ENCODE results near the gene FALEC. TPM values are rescaled to one million over a fixed set of nuclear protein-coding genes. Genes with fewer than 3 reads are reported as not detected.

FALEC gene
- total RNA-seq, 1 donor from 2014 or later, result not detected

DNA sequence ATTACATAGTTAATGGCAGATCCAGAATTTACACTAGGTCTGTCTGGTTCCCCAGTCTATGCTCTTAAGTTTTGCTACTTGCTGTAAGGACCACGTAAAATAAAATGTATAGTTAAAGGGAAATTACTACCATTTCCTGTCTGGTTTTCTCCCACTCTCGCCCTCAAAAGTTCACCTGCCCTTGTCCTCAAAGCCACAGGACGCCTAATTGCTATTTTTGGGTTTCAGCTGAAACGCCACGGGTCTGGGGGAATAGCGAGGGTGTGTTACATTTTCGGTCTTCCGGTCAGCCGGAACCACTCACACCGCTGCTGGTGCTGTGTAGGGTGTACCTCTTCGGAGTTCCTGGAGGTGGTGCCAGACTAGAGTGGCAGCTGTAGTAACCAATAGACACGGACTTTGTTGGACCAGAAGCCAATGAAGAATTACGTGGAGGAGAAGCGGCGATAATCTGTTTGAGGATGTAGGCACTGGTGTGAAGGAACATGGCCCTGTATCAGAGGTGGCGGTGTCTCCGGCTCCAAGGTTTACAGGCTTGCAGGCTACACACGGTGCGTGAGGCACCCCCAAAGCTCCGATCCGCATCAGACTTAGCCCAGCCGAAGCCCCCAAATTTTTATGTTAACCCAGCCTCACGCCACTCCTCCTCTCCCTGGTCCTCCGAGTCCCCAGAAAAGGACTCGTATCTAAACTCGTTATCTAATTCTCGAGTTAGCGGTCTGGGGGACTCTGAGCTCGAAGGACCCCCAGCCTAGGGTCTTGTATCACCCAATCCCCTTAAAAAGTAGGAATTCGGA lies 28.4 kb upstream of the FALEC start, which contains the start of gene TARS2:
TSS of gene TARS2 (plus strand) at position 454 of the 797 bp plus-strand sequence. CDS start at position 486, 32 bp downstream.
- Mint-ChIP-seq H3K27me3 (no peaks in the 10 kb centered on the region), H3K4me1 (peaks cover 21% of the 10 kb centered on the region), H3K36me3 (ENCODE audit: low read depth) (peaks cover 26% of the 10 kb centered on the region), H3K9me3 (no peaks in the 10 kb centered on the region), H3K4me3 (peak within 1 kb of the TSS; percentile 87), H3K27ac (peak within 1 kb of the TSS; percentile 97)
- peak; percentile 99 for DNase-seq
- intact Hi-C loops (cut with micrococcal nuclease), result loop anchor here (1.0 to 10.0 kb wide), 7 partner anchors 28 to 518 kb away; partner anchors contain the start of genes APH1A, CERS2, FALEC and MINDY1

DNA sequence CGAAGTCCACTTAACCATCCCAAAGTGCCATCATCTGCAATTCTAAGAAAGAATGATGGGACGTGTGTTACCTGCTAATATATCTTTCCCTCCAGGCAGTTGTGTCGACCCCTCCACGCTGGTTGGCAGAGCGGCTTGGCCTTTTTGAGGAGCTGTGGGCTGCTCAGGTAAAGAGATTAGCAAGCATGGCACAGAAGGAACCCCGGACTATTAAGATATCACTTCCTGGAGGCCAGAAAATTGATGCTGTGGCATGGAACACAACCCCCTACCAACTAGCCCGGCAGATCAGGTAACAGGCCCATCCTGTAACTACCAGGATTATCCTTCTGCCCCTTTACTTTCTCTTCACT lies 27.8 kb upstream of the FALEC start:
- Mint-ChIP-seq H3K27me3 (no peaks in the 10 kb centered on the region), H3K9me3 (no peaks in the 10 kb centered on the region), H3K27ac (peak overlapping the region; percentile 97), H3K36me3 (ENCODE audit: low read depth) (peaks cover 28% of the 10 kb centered on the region), H3K4me1 (peaks cover 21% of the 10 kb centered on the region), H3K4me3 (peak overlapping the region; percentile 87)
- DNase-seq, result peak; percentile 68
- intact Hi-C loops (cut with micrococcal nuclease), result loop anchor here (1.0 to 10.0 kb wide), 7 partner anchors 28 to 517 kb away; partner anchors contain the start of genes APH1A, CERS2, FALEC and MINDY1

DNA sequence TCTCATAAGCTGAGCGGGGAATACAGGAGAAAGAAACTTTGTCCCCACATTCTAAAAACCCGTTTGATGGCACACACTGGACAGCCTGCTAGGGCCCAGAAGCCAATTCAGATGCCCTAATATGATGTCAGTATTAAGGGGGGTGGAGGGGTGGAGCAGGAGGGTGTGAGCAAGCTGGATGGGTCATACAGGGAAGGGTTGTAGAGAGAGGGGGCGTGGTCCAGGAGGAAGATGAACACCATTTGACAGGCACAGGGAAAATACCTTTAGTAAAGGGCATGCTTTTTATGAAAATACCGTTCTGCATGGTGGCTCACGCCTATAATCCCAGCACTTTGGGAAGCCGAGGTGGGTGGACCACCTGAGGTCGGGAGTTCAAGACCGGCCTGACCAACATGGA lies 22.4 kb upstream of the FALEC start:
- no peaks in the 10 kb centered on the region for H3K27me3 Mint-ChIP-seq
- no peak overlapping the region for H3K4me3 Mint-ChIP-seq
- no peak overlapping the region for H3K27ac Mint-ChIP-seq
- no peaks in the 10 kb centered on the region for H3K9me3 Mint-ChIP-seq
- intact Hi-C loops (cut with micrococcal nuclease), result no loop called here
- H3K4me1 Mint-ChIP-seq, result peaks cover 6% of the 10 kb centered on the region
- no peak for DNase-seq
- peaks cover 56% of the 10 kb centered on the region for H3K36me3 Mint-ChIP-seq (ENCODE audit: low read depth)

DNA sequence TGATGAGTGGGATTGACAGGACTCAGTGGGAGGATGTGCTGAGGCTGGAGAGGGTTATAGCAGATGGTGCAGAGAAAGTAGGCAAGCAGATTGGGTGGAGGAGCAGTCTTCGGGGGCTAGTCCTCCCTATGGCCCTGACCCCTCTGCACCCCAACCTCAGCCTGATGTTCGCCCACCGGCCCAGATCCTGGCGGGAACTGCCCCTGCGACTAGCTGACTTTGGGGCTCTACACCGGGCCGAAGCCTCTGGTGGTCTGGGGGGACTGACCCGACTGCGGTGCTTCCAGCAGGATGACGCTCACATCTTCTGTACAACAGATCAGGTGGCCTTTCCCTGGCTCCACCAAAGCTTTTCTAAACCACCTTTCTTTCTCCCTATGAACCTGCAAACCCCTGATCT lies 17.2 kb upstream of the FALEC start:
- no peak for DNase-seq
- no peaks in the 10 kb centered on the region for H3K9me3 Mint-ChIP-seq
- H3K27me3 Mint-ChIP-seq, result no peaks in the 10 kb centered on the region
- peaks cover 49% of the 10 kb centered on the region for H3K36me3 Mint-ChIP-seq (ENCODE audit: low read depth)
- H3K4me1 Mint-ChIP-seq, result no peaks in the 10 kb centered on the region
- no peak overlapping the region for H3K4me3 Mint-ChIP-seq
- intact Hi-C loops (cut with micrococcal nuclease), result no loop called here
- H3K27ac Mint-ChIP-seq, result no peak overlapping the region

DNA sequence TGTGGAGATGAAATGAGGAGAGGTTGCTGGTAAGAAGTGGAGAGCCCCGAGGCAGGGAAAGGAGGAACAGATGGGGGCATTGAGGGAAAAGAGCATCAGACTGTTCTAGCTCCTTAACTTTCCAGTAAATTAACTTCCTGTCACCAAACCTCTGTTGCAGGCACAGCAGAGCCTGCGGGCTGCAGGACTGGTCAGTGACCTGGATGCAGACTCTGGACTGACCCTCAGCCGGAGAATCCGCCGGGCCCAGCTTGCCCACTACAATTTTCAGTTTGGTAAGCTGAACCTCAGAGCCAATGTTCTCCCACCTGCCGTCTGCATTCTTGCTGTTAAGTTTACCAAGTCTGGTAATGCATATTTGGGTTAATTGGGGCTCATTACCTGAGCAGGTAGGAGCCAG lies 10.1 kb upstream of the FALEC start:
- peaks cover 10% of the 10 kb centered on the region for H3K4me1 Mint-ChIP-seq
- no peak overlapping the region for H3K4me3 Mint-ChIP-seq
- intact Hi-C loops (cut with micrococcal nuclease), result no loop called here
- H3K9me3 Mint-ChIP-seq, result no peaks in the 10 kb centered on the region
- H3K36me3 Mint-ChIP-seq (ENCODE audit: low read depth), result peaks cover 42% of the 10 kb centered on the region
- no peaks in the 10 kb centered on the region for H3K27me3 Mint-ChIP-seq
- no peak for DNase-seq
- H3K27ac Mint-ChIP-seq, result peak overlapping the region; percentile 23

DNA sequence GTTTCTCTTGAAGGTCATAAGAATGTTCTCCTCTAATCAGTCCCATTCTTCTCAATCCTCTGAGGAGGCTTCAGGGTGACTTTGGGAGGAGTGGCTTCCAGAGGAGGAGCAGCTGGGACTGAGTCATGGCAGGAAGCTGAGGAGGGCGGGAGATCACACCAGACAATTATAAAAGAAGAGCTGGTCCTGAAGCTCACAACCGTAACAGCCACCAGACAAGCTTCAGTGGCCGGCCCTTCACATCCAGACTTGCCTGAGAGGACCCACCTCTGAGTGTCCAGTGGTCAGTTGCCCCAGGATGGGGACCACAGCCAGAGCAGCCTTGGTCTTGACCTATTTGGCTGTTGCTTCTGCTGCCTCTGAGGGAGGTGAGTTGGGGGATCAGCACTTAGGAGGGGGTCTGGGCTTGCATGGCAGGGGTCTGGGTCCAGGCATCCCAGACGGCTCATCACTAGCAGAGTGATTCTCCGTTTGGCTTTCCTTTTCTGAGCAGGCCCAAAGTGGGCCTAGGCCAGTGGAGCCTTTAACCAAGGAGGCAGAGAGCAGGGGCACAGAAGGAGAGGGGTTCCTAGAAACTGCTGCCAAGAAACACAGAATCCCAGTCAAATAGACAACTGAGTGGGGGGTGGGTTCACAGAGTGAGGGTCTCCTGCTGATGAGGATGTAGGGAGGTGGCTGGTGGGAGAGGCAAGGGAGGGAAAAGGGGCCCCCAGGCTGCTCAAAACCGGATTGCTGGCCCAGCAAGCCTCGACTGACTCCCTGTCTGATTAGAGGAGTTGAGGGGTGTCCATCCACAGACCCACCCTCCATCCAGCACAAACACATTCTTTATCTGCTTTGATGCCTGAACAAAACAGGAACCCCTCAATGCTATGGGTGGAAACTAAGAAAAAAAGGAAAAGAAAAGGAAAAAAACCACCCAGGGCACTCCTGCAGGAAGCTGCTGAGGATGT lies 7.4 kb upstream of the FALEC start, which contains the start of gene ECM1:
TSS of gene ECM1 (plus strand) at position 198 of the 953 bp plus-strand sequence. CDS start at position 299, 101 bp downstream.
- intact Hi-C loops (cut with micrococcal nuclease), result no loop called here
- no peak within 1 kb of the TSS for H3K4me3 Mint-ChIP-seq
- peaks cover 10% of the 10 kb centered on the region for H3K4me1 Mint-ChIP-seq
- peak within 1 kb of the TSS; percentile 68 for H3K27ac Mint-ChIP-seq
- H3K36me3 Mint-ChIP-seq (ENCODE audit: low read depth), result peaks cover 40% of the 10 kb centered on the region
- no peaks in the 10 kb centered on the region for H3K9me3 Mint-ChIP-seq
- no peak for DNase-seq
- H3K27me3 Mint-ChIP-seq, result no peaks in the 10 kb centered on the region

DNA sequence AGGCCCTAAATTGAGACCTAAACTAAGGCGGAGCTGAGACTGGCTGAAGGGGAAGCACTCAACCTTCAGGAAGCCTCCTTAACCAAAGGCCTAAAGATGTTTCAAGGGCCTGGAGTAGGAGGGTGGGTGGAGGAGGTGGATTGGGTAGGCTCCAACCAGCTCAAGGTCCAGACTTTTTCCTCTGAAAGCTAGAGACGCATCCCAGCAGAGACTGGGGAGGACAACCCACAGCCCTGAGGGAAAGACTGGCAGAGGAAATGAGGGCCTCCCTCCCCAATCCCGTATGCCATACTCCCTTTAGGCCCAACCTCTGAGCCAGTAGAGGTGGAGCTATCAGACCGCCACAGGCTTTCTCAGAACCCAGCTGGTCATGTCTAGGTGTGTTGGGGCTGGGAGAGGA lies 6.6 kb upstream of the FALEC start:
- H3K4me1 Mint-ChIP-seq, result peaks cover 10% of the 10 kb centered on the region
- intact Hi-C loops (cut with micrococcal nuclease), result no loop called here

DNA sequence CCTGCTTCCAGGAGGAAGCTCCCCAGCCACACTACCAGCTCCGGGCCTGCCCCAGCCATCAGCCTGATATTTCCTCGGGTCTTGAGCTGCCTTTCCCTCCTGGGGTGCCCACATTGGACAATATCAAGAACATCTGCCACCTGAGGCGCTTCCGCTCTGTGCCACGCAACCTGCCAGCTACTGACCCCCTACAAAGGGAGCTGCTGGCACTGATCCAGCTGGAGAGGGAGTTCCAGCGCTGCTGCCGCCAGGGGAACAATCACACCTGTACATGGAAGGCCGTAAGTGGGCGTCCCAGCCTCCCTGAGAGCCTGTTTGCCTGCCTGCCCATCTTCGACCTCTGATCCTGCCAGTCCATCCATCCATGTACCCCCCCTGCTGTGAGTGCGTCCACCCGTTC lies 4.0 kb upstream of the FALEC start:
- DNase-seq, result no peak

More for the DNA sequence above, 6.6 kb upstream of the FALEC start:
- Mint-ChIP-seq H3K27me3 (no peaks in the 10 kb centered on the region), H3K4me3 (no peak overlapping the region), H3K36me3 (ENCODE audit: low read depth) (peaks cover 36% of the 10 kb centered on the region), H3K9me3 (no peaks in the 10 kb centered on the region), H3K27ac (no peak overlapping the region)
- DNase-seq, result no peak

DNA sequence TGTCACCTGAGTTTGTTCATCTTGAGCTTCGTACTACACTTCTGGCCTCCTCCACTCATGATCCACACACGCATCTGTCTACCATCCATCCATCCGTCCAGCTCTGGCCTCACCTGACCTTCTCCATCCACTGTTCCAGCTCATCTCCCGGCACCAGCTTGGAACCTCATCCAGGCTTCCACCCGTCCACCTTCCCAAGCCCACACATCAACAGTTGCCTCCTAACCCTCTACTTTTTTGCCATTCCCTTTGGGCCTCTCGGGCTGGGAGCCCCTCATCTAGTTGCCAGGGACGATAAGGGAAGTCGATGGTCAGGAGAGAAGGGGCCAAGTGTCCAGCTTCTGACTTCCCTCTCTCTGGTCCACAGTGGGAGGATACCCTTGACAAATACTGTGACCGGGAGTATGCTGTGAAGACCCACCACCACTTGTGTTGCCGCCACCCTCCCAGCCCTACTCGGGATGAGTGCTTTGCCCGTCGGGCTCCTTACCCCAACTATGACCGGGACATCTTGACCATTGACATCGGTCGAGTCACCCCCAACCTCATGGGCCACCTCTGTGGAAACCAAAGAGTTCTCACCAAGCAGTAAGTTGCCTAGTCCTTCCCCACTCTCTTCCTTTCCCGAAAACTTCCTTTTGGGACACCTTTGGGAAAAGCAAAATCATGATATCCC lies 3.4 kb upstream of the FALEC start:
- peaks cover 21% of the 10 kb centered on the region for H3K4me1 Mint-ChIP-seq
- no peak for DNase-seq
- H3K9me3 Mint-ChIP-seq, result no peaks in the 10 kb centered on the region
- peak overlapping the region; percentile 8 for H3K27ac Mint-ChIP-seq
- intact Hi-C loops (cut with micrococcal nuclease), result no loop called here
- peaks cover 16% of the 10 kb centered on the region for H3K36me3 Mint-ChIP-seq (ENCODE audit: low read depth)
- H3K4me3 Mint-ChIP-seq, result no peak overlapping the region
- no peaks in the 10 kb centered on the region for H3K27me3 Mint-ChIP-seq

More for the DNA sequence above, 4.0 kb upstream of the FALEC start:
- no peak overlapping the region for H3K4me3 Mint-ChIP-seq
- peaks cover 21% of the 10 kb centered on the region for H3K36me3 Mint-ChIP-seq (ENCODE audit: low read depth)
- intact Hi-C loops (cut with micrococcal nuclease), result no loop called here
- no peaks in the 10 kb centered on the region for H3K27me3 Mint-ChIP-seq
- H3K27ac Mint-ChIP-seq, result no peak overlapping the region
- H3K9me3 Mint-ChIP-seq, result no peaks in the 10 kb centered on the region
- peaks cover 18% of the 10 kb centered on the region for H3K4me1 Mint-ChIP-seq

DNA sequence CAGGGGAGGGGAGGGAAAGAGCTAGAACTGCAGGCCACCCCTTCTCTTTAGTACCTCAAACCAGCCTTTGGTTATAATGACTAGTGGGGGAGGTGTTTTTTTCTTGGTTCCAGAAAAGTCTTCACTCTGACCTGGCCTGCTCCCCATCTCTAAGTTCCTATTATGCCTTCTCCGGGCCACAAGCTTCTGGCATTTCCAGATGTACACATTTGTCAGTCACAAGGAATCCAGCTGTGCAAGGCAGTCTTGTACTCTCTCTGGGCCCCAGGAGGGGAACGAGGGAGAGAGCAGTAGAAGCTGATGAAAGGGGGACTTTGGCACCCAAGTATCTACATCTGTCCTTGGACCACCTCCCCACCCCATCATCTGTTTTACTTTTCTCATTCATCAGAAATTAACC lies 2.7 kb upstream of the FALEC start:
- no peak overlapping the region for H3K4me3 Mint-ChIP-seq
- H3K27me3 Mint-ChIP-seq, result no peaks in the 10 kb centered on the region
- peaks cover 17% of the 10 kb centered on the region for H3K4me1 Mint-ChIP-seq
- H3K27ac Mint-ChIP-seq, result no peak overlapping the region
- H3K36me3 Mint-ChIP-seq (ENCODE audit: low read depth), result peaks cover 12% of the 10 kb centered on the region
- no peak for DNase-seq
- intact Hi-C loops (cut with micrococcal nuclease), result no loop called here
- H3K9me3 Mint-ChIP-seq, result no peaks in the 10 kb centered on the region

DNA sequence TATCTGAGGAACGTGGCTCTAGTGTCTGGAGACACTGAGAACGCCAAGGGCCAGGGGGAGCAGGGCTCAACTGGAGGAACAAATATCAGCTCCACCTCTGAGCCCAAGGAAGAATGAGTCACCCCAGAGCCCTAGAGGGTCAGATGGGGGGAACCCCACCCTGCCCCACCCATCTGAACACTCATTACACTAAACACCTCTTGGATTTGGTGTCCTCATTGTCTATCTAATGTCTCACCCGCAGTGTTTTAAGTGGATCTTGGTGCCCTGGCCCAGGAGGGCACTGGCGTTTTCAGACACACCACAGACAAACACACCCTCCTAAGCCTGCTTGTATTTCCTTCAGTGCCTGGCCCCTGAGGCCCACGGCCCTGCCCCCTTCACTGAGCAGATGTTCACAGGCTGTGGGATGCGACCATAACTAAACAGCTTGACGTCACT lies 2.2 kb upstream of the FALEC start:
- Mint-ChIP-seq H3K36me3 (ENCODE audit: low read depth) (peaks cover 12% of the 10 kb centered on the region), H3K27ac (no peak overlapping the region), H3K9me3 (no peaks in the 10 kb centered on the region), H3K27me3 (no peaks in the 10 kb centered on the region), H3K4me3 (no peak overlapping the region), H3K4me1 (peaks cover 15% of the 10 kb centered on the region)
- DNase-seq, result no peak
- intact Hi-C loops (cut with micrococcal nuclease), result no loop called here

DNA sequence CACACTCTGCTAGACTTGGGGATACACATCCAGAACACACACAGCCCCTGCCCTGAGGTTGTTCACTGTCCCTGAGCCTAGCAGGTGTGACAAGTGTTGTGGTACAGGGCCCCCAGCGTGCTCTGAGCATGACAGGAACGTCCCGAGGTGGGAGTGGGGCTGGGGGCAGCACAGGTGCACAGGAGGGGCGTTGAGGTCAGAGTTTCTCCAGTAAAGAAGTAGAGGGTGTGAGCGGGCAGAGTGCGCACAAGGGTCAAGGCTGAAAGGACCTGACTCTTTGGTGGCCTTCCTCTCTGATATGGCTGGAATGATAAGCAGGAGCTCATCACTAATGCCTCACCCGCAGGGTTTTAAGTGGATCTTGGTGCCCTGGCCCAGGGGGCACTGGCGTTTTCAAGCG lies 1.3 kb upstream of the FALEC start:
- no peak overlapping the region for H3K27ac Mint-ChIP-seq
- no peak for DNase-seq
- no peaks in the 10 kb centered on the region for H3K9me3 Mint-ChIP-seq
- peak overlapping the region; percentile 95 for H3K4me3 Mint-ChIP-seq
- no peaks in the 10 kb centered on the region for H3K27me3 Mint-ChIP-seq
- intact Hi-C loops (cut with micrococcal nuclease), result no loop called here
- H3K4me1 Mint-ChIP-seq, result peaks cover 15% of the 10 kb centered on the region
- H3K36me3 Mint-ChIP-seq (ENCODE audit: low read depth), result peaks cover 12% of the 10 kb centered on the region

DNA sequence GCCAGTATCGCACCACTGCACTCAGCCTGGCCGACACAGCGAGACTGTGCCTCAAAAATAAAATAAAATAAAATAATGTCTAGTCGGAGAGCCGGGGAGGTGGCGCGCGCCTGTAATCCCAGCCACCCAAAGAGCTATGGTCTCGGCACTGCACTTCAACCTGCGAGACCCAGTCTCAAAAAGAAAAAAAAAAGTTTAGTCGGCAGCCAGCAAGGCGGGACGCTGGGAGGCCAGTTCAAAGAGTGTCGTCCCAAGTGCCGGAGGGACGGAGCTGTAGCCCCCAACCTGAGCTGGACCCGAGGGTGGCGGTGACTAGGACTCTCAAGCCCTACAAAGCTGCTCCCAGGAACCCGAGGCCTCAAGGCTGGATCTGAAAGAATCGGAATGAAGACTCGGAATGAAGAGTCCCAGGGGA lies 632 bp upstream of the FALEC start:
- Mint-ChIP-seq H3K27me3 (no peaks in the 10 kb centered on the region), H3K4me1 (peaks cover 15% of the 10 kb centered on the region), H3K36me3 (ENCODE audit: low read depth) (peaks cover 12% of the 10 kb centered on the region), H3K27ac (peak overlapping the region; percentile 83), H3K4me3 (peak overlapping the region; percentile 95), H3K9me3 (no peaks in the 10 kb centered on the region)
- DNase-seq, result no peak
- intact Hi-C loops (cut with micrococcal nuclease), result loop anchor here (1.0 to 5.0 kb wide), 2 partner anchors 28 to 193 kb away; partner anchors contain the start of genes PRPF3 and TARS2
